MM.1S (cell line): ENCODE measurements around the gene MRPL28.

Experiments used
- CTCF ChIP-seq: fragments of 300-600 bp; sonication (generic); IDR thresholded peaks from 2 replicates; pipeline ENCODE4 v1.5.1; 2016; ENCODE audit warnings: antibody characterized with exemption, low read length, mixed read lengths
- EZH2 ChIP-seq: fragments of 300-600 bp; sonication (generic); optimal IDR thresholded peaks from 2 replicates; pipeline ENCODE3; 2017; ENCODE audit warnings: low read depth, mild to moderate bottlenecking, antibody characterized with exemption, low read length, mixed read lengths

GRCh38 chr16:359871-360697 is 10.3 kb downstream of the MRPL28 start:
- TF ChIP-seq EZH2 (no peak), CTCF (no peak)
